ENCODE data around the gene PIKFYVE.

DNA sequence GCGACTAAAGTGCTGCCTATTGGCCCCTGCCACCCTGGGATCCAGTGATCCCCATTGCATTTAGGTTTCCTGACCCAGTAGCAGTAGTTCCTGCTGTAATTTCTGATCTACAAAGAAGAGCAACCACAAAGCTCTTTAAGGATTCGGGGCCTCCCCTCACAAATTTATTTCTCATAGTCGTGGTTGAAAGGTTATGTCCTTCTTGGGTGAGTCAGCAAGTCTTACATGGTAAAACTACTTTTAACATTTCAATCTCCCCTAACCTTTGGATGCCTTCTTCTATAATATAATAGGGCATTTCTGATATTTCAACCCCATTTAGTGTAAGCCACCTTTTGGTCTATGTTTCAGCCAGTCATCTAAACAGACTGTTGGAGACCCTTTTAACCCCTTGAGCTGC lies 14.9 kb downstream of the PIKFYVE start:
- TF ChIP-seq, protein P1, sequence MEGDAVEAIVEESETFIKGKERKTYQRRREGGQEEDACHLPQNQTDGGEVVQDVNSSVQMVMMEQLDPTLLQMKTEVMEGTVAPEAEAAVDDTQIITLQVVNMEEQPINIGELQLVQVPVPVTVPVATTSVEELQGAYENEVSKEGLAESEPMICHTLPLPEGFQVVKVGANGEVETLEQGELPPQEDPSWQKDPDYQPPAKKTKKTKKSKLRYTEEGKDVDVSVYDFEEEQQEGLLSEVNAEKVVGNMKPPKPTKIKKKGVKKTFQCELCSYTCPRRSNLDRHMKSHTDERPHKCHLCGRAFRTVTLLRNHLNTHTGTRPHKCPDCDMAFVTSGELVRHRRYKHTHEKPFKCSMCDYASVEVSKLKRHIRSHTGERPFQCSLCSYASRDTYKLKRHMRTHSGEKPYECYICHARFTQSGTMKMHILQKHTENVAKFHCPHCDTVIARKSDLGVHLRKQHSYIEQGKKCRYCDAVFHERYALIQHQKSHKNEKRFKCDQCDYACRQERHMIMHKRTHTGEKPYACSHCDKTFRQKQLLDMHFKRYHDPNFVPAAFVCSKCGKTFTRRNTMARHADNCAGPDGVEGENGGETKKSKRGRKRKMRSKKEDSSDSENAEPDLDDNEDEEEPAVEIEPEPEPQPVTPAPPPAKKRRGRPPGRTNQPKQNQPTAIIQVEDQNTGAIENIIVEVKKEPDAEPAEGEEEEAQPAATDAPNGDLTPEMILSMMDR (conservative IDR thresholded peaks at IDR 0.05 in 1 of 2, IDR thresholded peaks at IDR 0.05 in 1 of 2; ENCODE audit: low read depth in 1 of 2, low read length in 2 of 2): no peak
- no peak for TF ChIP-seq EZH2 (IDR thresholded peaks at IDR 0.05; ENCODE audit: low read length, missing control alignments)

Data from fibroblast of lung (primary cell).